Right lung (tissue), 5 donors: ENCODE data around the gene PTPN14. TPM values are rescaled to one million over a fixed set of nuclear protein-coding genes. Genes with fewer than 3 reads are reported as not detected.

Experiments
- DNase-seq, 2 donors: peaks; one replicate each; pipeline ENCODE4 v3.0.0-alpha.2; 2013
- polyA plus RNA-seq, 5 donors: library from polyadenylated mRNA; unstranded; fragments of 120-200 nt; gene quantifications; one replicate each; pipeline versions ENCODE4 v1.2.1 to v1.2.3, GENCODE V29; 2013; ENCODE audit warnings: inconsistent platforms in 1 of 5, low replicate concordance in 1 of 5; ENCODE audit not compliant: insufficient read length in 5 of 5, insufficient read depth in 1 of 5

The PTPN14 gene
- polyA plus RNA-seq, 5 donors: 10.3 to 16.9 (median 15.4) TPM

DNA sequence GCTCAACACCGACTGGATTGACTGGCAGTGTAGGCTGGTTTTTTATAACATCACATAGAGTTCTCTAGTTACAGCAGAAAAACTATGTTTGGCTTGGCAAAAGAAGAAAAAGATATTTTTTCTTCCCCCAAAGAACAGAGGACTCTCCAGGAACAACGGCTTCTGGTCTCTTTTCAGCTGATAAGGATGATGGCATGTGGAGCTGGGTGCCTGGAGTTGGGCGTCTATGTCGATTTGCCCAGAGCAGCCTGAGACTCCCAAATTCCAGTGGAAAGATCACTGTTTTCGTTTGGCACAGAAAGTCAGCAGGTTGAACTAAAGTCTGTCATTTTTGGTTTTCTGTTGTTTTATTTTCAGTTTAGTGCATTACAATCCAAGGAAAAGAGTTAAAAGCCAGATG lies 179.3 kb downstream of the PTPN14 start:
- DNase-seq: no peak

DNA sequence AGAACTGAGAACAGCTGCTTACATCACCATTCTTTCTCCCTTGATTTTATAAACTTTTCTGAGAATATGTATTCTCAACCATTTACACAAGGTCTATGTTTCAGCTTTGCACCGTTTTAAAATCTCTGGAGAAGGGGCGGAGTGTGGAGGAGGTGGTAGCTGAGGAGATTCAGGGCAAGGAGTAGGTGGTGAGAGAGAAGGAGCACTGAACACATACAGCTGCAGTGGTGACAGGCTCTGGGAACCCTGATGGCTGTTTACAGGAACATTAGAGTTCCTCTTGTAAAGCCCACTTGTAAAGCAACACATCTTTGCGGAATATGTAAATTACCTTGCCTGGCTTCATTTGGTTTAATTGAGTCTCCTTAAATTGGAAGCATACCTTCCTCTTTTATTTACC lies 180.8 kb downstream of the PTPN14 start:
- no peak for DNase-seq

DNA sequence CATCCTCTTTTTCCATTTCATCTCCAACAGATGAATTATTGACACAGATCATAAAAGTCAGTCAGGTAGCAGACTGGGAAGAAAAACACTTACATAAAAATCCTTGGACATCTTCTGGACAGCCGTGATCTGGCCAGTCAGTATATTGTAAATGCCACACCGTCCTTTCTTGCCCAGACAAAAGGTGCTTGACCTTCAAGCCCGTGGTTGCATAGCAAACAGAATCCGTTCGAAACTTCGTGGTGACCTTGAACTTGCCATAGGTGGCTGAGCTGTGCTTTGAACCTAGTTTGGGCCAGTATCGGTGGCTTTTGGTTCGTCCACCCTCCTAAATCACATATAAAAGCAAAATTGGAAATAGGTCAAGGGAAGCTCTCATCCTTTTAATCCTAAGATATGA lies 182.0 kb downstream of the PTPN14 start:
- DNase-seq: no peak

DNA sequence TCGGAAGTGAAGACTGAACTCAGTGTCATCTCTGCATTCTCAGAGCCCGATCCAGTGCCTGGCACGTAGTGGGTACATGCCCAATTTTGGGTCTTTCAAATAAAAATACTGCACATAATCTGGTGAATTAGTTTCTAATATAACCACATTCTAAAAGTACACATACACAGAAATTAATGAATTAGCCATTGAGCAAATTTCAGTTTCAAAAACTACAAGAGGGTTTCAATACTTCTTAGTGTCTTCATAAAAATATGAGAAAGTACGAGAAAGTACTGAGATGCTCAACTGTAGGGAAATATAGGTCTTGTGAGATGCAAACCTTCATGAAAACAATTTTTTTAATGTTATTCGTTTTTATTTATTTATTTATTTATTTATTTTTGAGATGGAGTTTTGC lies 183.6 kb downstream of the PTPN14 start:
- no peak for DNase-seq

DNA sequence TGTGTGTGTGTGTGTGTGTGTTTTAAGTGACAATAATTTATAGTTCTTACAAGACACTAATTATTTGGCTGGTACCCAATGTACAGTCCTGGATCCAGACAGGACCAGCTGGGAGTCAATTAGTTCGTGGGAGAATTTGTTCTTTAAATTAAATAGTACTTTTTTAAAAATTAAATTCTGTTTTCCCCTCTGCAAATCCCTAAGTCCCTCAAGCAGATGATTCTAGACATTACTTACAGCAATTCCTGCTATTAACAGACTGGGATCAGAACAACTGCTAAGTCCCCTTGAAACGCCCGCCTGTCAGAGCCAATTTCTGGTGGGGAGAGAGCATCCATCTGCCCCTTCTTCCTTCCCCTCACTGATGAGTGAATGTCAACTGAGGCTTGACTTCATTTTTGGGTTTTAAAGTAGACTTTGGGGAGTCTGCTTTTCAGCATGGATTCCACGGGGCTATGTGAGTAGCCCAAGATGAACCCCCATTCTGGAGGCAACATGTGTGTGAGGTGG lies 186.6 kb downstream of the PTPN14 start:
- no peak for DNase-seq

DNA sequence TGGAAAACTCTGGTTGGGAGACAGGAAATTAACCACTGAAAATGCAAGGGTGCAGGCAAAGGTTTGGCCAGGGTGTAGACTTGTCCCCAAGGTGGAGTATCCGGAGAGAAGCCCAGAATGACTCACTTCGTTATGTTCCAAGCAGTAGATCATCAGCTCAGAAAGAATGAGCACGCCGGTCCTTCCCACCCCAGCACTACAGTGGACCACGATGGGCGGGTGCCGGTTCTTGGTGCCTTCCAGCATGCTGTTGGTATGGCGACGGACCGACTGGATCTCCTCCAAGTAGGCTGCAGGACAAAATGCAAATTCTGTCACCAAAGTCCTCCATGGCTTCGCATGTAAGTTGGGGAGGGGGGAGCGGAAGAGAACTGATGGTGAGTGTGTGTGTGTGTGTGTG lies 187.0 kb downstream of the PTPN14 start:
- no peak for DNase-seq

DNA sequence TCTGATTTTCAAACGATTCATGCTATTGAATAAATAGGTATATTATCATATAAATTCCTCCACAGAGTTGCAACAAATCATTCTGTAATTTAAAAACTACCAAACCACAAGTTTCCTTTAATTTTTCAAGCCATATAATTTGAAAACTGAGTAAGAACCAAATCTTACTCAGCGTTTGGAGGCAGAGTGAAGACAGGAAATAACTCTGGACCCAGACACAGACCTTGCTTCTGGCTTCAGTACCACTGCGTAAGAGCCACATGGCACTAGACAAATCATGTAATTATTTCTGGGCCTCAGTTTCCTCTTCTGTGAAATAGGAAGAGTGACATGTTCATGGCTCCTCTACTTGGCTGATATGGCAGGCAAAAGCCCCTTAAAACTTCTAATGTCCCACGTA lies 188.0 kb downstream of the PTPN14 start:
- DNase-seq: no peak

DNA sequence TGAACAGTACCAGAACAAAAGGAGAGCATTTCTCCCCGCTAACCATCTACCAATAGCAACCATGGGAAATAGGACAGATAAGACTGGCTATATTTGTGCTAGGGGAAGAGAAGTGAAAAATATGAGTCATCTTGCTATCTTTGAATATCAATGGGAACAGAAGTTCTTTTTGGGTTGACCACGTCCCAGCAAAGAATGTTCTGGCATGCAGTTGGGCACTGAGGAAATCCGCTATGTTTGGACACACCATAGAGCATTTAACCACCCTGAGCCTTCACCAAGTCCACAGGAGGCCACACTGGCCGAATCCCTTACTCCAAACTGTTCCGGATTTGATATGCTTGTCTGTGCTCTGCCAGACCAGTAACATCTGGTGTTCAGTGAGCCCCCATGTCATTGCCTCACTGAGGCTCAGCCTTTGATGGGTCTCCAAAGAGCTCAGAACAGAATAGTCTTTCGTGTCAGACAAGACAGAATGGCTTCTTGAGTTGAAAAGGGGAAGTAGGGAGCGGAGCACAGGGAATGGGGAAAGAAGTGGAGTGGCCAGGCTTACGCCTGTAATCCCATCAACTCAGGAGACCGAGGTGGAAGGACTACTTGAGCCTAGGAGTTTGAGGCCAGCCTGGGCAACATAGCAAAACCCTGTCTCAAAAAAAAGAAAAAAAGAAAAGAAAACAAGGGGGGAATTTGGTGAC lies 189.1 kb downstream of the PTPN14 start:
- DNase-seq: no peak

DNA sequence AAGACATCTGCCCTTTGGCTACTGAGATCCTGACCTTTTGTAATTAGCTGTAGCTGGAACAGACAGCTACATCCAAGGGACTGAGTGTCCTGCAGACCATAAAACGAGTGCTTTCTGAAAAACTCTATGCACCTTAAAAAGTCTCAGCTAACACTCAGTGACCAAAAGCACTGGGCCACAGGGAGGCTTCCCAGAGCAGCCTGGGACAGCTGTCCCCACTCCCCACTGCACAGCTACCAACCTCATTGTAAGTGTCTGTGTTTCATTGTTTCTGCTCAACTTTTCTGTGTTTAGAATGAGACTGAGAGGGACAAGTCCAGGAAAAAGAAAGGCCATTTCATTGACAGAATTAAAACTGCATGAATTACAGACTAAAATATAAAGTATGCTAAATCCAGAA lies 189.8 kb downstream of the PTPN14 start:
- no peak for DNase-seq

DNA sequence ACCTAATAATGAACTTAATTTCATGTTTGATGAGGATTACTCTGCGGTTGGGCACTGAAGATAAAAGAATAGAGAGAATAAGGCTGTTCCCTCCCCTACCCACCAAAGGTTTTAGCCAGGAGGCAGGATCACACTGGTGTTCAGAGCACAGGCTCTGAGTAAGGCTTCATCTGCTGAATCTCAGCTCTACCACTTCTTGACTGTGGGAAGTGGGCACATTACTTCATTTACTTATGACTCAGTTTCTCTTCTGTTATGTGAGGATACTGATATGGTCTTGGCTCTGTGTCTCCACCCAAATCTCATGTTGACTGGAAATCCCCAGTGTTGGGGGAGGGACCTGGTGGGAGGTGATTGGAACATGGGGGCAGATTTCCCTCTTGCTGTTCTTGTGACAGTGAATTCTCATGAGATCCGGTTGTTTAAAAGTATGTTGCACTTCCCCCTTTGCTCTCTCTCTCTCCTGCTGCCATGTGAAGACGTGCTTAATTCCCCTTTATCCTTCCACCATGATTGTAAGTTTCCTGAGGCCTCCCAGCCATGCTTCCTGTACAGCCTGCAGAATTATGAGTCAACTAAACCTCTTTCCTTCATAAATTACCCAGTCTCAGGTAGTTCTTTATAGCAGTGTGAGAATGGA lies 190.8 kb downstream of the PTPN14 start:
- DNase-seq: no peak

DNA sequence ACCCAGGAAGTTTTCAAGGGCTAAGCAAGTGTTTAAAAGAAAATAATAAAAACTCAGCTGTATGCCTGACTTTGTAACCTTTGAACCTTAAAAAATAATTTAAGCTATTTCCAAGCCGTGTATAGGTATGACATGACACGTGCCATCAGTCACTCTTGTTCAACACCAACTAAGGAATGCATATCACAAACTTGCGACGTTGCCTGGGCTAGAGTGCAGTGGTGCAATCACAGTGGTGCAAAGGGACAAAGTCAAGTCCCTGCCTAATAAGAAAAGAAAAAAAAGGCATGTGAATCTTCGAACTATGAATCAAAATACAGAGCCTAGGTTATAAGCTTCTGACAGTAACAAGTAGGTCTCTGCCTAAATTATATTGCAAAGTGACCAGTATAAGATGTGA lies 191.3 kb downstream of the PTPN14 start:
- DNase-seq: no peak

DNA sequence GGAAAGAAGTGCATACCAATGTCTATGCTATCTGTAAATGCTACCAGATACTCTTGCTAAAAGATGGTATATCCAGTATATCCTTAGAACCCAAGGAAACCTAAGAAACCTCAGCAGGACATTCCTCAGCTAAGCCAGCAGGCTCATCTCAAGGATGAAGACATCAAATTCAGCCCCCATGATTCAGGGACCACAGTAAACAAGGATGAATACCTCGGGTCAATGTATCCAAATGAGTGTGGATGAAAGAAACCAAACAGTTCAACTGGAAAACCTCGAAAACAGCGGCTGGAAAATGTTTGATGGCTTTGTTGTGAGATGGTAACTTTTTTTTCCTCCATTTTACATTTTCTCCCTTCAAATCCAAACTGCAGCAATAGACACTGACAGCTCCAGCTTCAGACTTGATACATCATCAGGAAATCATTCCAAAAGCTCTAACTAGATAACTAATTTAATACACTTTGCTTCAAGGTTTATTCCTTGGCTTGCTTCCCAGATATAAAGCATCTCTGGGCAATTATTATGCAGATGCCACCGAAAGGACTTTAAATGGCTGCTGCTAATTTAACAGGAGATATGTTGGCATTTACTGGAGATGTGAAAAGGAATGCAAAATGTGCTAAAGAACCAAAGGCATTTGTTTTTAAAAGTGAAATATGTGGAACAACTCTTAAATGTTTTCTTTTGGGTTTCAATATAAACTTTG lies 196.8 kb downstream of the PTPN14 start:
- no peak for DNase-seq

DNA sequence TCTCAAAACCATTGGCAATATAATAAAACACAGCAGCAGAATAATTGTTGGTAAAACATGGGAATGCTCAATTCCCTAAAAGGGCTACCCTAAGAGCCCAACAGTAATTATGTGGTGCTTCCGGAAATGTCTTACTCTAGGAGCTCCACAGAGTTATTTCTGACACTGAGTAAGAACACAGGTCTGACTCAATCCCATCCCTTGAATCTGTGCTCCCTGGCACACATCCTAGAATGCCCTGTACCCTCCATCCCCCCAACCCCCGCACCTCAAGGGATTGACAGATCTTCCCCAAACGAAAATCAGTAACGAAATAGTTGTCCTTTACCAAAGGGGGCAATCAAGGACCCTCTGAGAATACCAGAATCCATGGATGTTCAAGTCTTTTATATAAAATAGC lies 198.6 kb downstream of the PTPN14 start:
- DNase-seq: no peak

DNA sequence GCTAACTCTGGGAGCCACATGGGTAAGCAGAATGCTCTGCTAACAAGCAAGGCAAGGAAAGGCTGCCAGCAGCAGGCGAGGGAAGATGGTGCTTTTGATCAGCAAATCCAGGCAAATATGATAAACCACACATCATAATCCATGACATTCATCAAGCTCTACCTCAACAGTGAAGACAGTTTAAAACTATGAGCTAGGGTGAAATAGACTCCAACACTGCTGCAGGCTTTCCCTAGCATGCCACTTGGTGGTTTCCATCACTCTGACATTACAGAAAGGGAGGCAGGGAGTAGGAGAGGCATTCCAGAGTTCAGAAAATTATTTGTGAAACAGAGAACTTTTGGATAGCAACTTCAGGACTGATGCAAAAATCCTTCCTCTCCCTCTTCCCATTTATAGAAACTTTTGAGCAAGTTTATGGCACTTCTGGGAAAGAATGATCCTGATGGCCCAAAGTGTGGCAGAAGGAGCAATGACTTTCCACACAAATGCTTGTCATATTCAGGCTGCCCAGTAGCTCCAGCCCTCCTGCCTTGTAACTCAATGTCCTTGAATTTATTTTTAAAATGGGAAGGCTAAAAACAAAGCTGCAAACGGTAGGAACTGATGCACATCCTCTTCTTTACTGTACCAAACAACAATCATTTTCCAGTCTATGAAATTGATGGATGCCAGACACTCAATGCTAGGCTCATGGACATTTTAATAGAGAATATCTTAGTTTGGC lies 199.7 kb downstream of the PTPN14 start:
- DNase-seq: no peak

DNA sequence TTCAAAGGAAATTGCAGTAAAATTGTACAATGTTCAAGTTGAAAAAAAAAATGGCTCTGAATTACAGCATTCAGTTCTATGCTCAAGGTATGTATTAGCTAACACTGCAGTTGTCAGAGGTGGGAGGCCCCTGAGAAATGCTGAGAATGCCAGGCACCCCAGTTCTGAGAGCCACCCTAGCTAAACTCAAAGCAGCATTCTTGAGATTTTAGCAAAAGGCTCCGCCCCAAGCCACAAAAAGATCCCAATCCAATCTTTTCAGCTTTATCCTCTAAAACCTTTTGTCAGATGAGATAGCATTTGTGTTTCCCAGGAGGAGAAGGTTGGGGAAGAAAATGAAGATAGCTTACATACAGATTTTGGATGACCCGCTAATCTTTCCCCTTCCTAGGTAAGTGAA lies 201.6 kb downstream of the PTPN14 start:
- no peak for DNase-seq

DNA sequence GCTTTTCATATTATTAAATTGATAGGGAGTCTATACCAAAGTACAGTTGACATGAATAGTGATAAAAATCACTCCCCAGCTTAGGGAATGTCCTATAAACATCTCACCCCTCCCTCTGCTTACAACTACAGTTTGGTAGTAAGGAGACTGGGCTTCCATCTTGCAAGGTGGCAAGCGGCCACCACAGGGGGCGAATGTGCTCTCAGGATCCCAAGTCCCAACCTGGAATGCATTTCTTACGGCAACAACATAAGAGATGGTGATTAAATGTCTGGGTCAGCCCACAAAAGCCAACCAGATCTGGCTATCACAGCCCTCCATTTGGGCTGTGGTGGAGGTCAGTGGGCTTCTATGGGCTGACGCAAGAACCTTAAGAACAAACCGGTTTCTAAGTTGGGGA lies 202.4 kb downstream of the PTPN14 start:
- no peak for DNase-seq

DNA sequence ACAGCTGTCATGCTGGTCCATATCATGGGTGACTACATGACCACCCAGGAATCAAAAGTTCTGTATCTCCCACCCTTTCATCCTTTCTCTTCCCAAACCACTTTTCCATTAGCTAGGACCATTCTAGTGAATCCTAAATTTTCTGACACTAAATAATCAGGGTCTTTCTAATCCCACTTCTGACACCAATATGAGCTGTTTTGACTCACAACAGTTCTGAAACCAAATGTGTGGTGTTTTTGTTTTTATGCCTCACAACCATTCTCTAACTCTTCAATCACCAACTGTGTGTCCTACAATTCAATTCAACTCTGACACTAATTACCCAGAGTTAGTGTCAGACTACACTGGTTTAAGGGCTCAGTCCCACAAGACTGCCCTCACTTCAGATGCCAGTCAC lies 206.5 kb downstream of the PTPN14 start:
- DNase-seq: no peak

DNA sequence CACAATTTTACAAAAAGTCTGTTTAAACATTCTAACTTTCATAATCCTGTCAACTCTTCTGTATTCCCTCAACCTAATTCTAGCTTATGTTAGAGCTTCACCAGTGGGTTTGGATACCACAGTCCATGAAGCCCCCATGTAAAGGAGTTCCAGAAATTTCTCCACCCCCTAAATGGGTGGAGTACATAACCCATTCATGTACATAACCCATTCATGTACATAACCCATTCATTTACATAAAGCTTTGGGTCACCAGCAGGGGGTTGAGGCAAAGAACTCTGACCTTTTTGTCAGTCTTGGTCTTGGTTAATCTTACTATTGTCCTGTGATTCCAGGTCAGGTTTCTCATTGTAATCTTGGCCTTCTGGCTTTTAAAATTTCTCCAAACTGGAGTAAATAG lies 208.9 kb downstream of the PTPN14 start:
- no peak for DNase-seq

DNA sequence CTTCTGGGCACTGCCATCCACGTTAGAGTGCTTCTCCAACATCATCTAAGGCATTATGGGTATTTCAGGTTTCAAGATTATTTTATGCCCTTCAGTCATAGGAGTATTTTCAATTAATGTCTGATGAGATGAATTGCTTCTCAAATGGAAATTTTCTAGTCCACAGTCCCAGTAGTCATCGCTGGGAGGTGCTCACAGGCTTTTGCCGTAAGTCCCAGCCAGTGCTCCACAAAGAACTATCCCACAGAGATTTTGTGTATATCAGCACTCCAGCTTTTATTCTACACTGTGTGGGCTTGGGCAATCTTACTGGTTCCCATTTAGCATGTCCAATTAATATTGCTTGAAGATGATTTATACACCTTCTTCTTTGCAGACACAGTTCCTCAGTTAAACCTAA lies 209.5 kb downstream of the PTPN14 start:
- no peak for DNase-seq

DNA sequence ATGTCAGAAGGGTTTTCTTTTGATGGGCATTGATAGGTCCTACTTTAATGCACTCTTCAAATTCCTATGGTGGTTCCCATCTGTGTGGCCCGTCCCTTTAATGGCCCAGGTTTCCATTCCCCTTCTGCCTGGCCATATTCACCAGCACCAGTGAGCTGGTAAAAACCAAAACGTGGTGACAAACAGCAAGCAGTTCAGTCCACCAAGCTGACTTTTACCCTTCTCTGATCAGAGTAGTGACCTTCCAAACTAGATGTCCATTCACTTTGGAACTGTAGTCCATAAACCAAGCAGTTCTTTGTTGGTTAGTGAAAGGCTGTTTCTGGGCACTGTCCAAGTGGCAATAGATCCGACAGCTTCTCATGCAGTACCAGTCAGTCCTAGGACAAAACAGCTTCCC lies 209.9 kb downstream of the PTPN14 start:
- DNase-seq: no peak

DNA sequence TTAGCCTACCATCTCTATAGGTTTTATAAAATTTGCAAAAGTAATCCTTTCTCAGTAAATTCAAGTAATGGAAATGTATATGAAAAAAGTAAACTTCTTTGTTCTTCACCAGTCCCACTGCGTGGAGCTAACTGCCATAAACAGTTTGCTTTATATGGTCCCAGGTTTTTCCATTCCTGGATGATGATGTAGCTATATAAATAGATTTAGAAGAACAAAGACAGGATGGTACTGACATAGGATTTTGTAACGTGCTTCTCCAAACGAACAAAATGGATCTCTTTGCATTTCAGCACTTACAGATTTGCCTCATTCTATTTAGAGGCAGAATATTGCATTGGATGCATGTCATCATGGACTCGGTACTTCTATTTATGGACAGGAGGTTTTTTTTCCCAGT lies 213.2 kb downstream of the PTPN14 start:
- no peak for DNase-seq

DNA sequence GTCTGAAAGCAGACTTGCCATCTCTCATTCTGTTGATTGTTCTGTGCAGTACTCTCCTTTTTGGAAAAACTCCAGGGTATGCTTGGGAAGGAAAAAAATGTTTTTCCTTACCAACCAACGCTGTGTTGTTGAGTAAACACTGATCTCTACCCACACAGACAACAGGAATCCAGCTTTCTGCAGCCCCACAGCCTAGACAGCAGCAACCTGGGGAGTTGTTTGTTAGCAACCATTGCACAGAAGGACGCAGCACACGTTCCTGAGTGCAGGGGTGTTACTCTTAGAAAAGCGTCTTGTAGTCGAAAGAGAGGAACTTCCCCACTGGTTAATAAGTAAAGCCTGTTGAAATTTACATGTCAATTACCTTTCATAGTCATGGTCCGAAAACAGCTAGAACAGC lies 213.9 kb downstream of the PTPN14 start:
- peak in 1 of 2 donors; percentile 39 for DNase-seq
